GM12878 (cell line): Measurements from ENCODE around the gene RASSF10. TPM values are rescaled to one million over a fixed set of nuclear protein-coding genes. Genes with fewer than 3 reads are reported as not detected.
"Not testable (repeated sequence)": the region's sequence is repeated elsewhere in the genome, so short reads cannot be mapped to it uniquely, and the experiment has no call there.

Source experiments
- ATAC-seq: fragments of 200-7000 bp; cut with Tn5 transposase; 3 replicates; pipeline ENCODE4 v1.9.1; 2020; ENCODE audit warnings: mild to moderate bottlenecking, moderate library complexity
- BruUV-seq: library from RNA; stranded (reverse); fragments of 400-500 nt; replicated peaks from 2 replicates; lab custom pipeline; 2021; lab: Mats Ljungman, UMichigan
- CTCF ChIA-PET: fragments of 300-600 bp; sonication (Branson Sonifier 250); formaldehyde crosslinking; extraction: SDS; loops from one replicate; lab custom pipeline; 2021; ENCODE audit warnings: inconsistent platforms; lab: Yijun Ruan, JAX
- POLR2A ChIA-PET: fragments of 350-600 bp; formaldehyde crosslinking; extraction: SDS; loops from one replicate; lab custom pipeline; 2021; ENCODE audit warnings: inconsistent platforms; lab: Charles Lee
- RAD21 ChIA-PET: fragments of 300-600 bp; sonication (Branson Sonifier 250); formaldehyde crosslinking; loops from one replicate; lab custom pipeline; 2023; ENCODE audit warnings: antibody characterized with exemption; ENCODE audit not compliant: unreplicated experiment; lab: Charles Lee
- SMC1A ChIA-PET: fragments of 300-600 bp; sonication (Branson Sonifier 250); formaldehyde crosslinking; loops from one replicate; lab custom pipeline; 2023; ENCODE audit not compliant: unreplicated experiment, uncharacterized antibody; lab: Charles Lee
- DNase-seq: peaks from one replicate; pipeline ENCODE4 v3.0.0-alpha.2; 2011; ENCODE audit warnings: low read depth, low spot score
- FAIRE-seq: peaks from 3 replicates; lab custom pipeline; 2011; peaks lifted over from hg19 to GRCh38; lab: Jason Lieb, UNC
- H2AFZ ChIP-seq: 2 replicates; pipeline ENCODE4 v1.6.0; 2011; ENCODE audit warnings: low read depth, low read length, control low read depth; ENCODE audit not compliant: control insufficient read depth
- H3K27ac ChIP-seq: 2 replicates; pipeline ENCODE4 v1.5.1; 2011; ENCODE audit warnings: control low read depth; ENCODE audit not compliant: control insufficient read depth, insufficient read depth
- H3K27me3 ChIP-seq, 2 experiments: replicated peaks in 1 of 2; 2 replicates each; pipeline versions ENCODE4 v1.6.0 to v1.6.1; 2011; ENCODE audit warnings: low read length in 1 of 2; ENCODE audit not compliant: control insufficient read depth in 2 of 2, insufficient read depth in 2 of 2
- H3K36me3 ChIP-seq, 2 experiments: 2 replicates each; pipeline ENCODE4 v1.5.1; 2011; ENCODE audit warnings: low read length in 1 of 2; ENCODE audit not compliant: control insufficient read depth in 2 of 2, insufficient read depth in 2 of 2
- H3K4me1 ChIP-seq: 2 replicates; pipeline ENCODE4 v1.6.1; 2011; ENCODE audit warnings: mild to moderate bottlenecking, low read length, moderate library complexity, mixed read lengths; ENCODE audit not compliant: control insufficient read depth, insufficient read depth
- H3K4me2 ChIP-seq: 2 replicates; pipeline ENCODE4 v1.6.0; 2011; ENCODE audit warnings: control low read depth; ENCODE audit not compliant: control insufficient read depth, insufficient read depth
- H3K4me3 ChIP-seq: fragments of 200-600 bp; sonication (generic); 2 replicates; pipeline ENCODE4 v1.5.1; 2016
- H3K79me2 ChIP-seq: 2 replicates; pipeline ENCODE4 v1.6.0; 2011; ENCODE audit warnings: low read length; ENCODE audit not compliant: control insufficient read depth, insufficient read depth
- H3K9ac ChIP-seq: 2 replicates; pipeline ENCODE4 v1.8.0; 2011; ENCODE audit warnings: low read length, control low read depth, mixed read lengths; ENCODE audit not compliant: control insufficient read depth, insufficient read depth
- H3K9me3 ChIP-seq: replicated peaks from 3 replicates; pipeline ENCODE4 v1.5.1; 2011; ENCODE audit warnings: mild to moderate bottlenecking, low read length; ENCODE audit not compliant: control insufficient read depth, insufficient read depth
- H4K20me1 ChIP-seq: 2 replicates; pipeline ENCODE4 v1.6.0; 2011; ENCODE audit not compliant: control insufficient read depth, insufficient read depth
- ASH2L ChIP-seq: fragments of 300-600, 200-600 bp; sonication (generic); IDR thresholded peaks from 2 replicates; pipeline ENCODE4 v1.6.1; 2017; ENCODE audit warnings: low read depth, mild to moderate bottlenecking, borderline replicate concordance
- BHLHE40 ChIP-seq, 2 experiments: fragments of 450-650 bp in 1 of 2; IDR thresholded peaks; 2 replicates each; pipeline ENCODE4 v1.6.1; 2011 to 2017; ENCODE audit warnings: low read depth in 2 of 2, borderline replicate concordance in 1 of 2, improper control_type of control experiment in 1 of 2, low read length in 1 of 2, mild to moderate bottlenecking in 1 of 2
- CEBPB ChIP-seq, 2 experiments: fragments of 150-350 bp in 1 of 2; IDR thresholded peaks; 2 replicates each; pipeline ENCODE4 v1.6.1; 2012 to 2014; ENCODE audit warnings: low read depth in 2 of 2, low read length in 2 of 2, borderline replicate concordance in 1 of 2, inconsistent platforms in 1 of 2
- EGR1 ChIP-seq, 2 experiments: IDR thresholded peaks; 1 replicate in 1 of 2; 2 replicates in 1 of 2; pipeline ENCODE4 v1.6.1; 2011 to 2012; ENCODE audit warnings: low read depth in 2 of 2, low read length in 2 of 2, borderline replicate concordance in 1 of 2, mild to moderate bottlenecking in 1 of 2, moderate library complexity in 1 of 2
- HDAC6 ChIP-seq: fragments of 200-600 bp; sonication (generic); IDR thresholded peaks from one replicate; pipeline ENCODE4 v1.8.0; 2017; ENCODE audit warnings: antibody characterized with exemption; ENCODE audit not compliant: unreplicated experiment
- JUNB ChIP-seq: IDR thresholded peaks from 2 replicates; pipeline ENCODE4 v1.6.1; 2016; ENCODE audit warnings: antibody characterized with exemption, mild to moderate bottlenecking
- KLF5 ChIP-seq: fragments of 450-650 bp; IDR thresholded peaks from 2 replicates; pipeline ENCODE4 v1.6.1; 2014; ENCODE audit warnings: mild to moderate bottlenecking; ENCODE audit not compliant: partially characterized antibody
- NFYA ChIP-seq: IDR thresholded peaks from 2 replicates; pipeline ENCODE4 v1.6.1; 2011; ENCODE audit warnings: low read depth, mild to moderate bottlenecking, low read length, improper control_type of control experiment, borderline replicate concordance
- NR2C2 ChIP-seq: IDR thresholded peaks from 2 replicates; pipeline ENCODE4 v1.6.1; 2011; ENCODE audit warnings: borderline replicate concordance, low read depth; ENCODE audit not compliant: control insufficient read depth, insufficient read length
- NR2F1 ChIP-seq: fragments of 450-650 bp; conservative IDR thresholded peaks from 2 replicates; pipeline ENCODE4 v1.6.1; 2017; ENCODE audit warnings: mild to moderate bottlenecking
- RAD21 ChIP-seq: IDR thresholded peaks from 2 replicates; pipeline ENCODE4 v1.6.1; 2011; ENCODE audit warnings: mild to moderate bottlenecking, low read depth, low read length, moderate library complexity; ENCODE audit not compliant: insufficient read depth
- RFX5 ChIP-seq: IDR thresholded peaks from 2 replicates; pipeline ENCODE4 v1.6.1; 2011; ENCODE audit warnings: low read depth, low read length, improper control_type of control experiment
- WRNIP1 ChIP-seq: IDR thresholded peaks from 2 replicates; pipeline ENCODE4 v1.6.1; 2011; ENCODE audit warnings: low read depth, low read length, improper control_type of control experiment, borderline replicate concordance
- ZBTB33 ChIP-seq: fragments of 450-650 bp; IDR thresholded peaks from 2 replicates; pipeline ENCODE4 v1.6.1; 2017; ENCODE audit warnings: mild to moderate bottlenecking
- WGBS: methylation state at CpG from one replicate; pipeline ENCODE4 v1.1.6; 2016; ENCODE audit warnings: low lambda C conversion rate; ENCODE audit not compliant: insufficient replicate concordance, insufficient coverage; ENCODE audit errors: missing lambda C conversion rate; 5-methylcytosine and 5-hydroxymethylcytosine counted together
- in situ Hi-C: fragments of 300-500 bp; cut with MboI; formaldehyde crosslinking; loops from 9 replicates; pipeline ENCODE4 v1.14.3; 2018; ENCODE audit warnings: mixed read lengths
- intact Hi-C: fragments of 100-400 bp; cut with micrococcal nuclease; formaldehyde crosslinking; loops from one replicate; pipeline ENCODE4 v1.14.2; 2022; ENCODE audit not compliant: unreplicated experiment
- polyA plus RNA-seq, 11 experiments: library from polyadenylated mRNA; depleted of rRNA in 4 of 11; unstranded in 6 of 11; stranded (reverse) in 5 of 11; fragments of >200 nt; fragmentation: Nextera tagmentation in 4 of 11; fragmentation: Illumina TruSeq in 1 of 11; extraction: Ambion mirVana in 4 of 11; extraction: Trizol in 1 of 11; gene quantifications; 1 replicate in 1 of 11; 2 replicates in 10 of 11; pipeline versions ENCODE4 v1.2.1 to v1.2.3, GENCODE V29; 2011 to 2016; ENCODE audit warnings: inconsistent platforms in 2 of 11, missing spikeins in 2 of 11, low read depth in 1 of 11
- total RNA-seq, 4 experiments: library from RNA; depleted of rRNA in 3 of 4; stranded (reverse); fragments of >200 nt in 3 of 4; fragmentation: Illumina TruSeq in 1 of 4; extraction: Trizol in 1 of 4; gene quantifications; 2 replicates each; pipeline versions ENCODE4 v1.2.1 to v1.2.3, GENCODE V29; 2013 to 2021

Gene RASSF10
- total and polyA plus RNA-seq, 10 of the 15 experiments (the other 5 are each of a cell fraction or from before 2014, with no cell fraction given) = 0.03 to 0.23 (median 0.09) TPM; not detected in 6

GRCh38 chr11:13045089-13045488 is 36.0 kb downstream of the RASSF10 start:
- CTCF ChIA-PET = interaction anchor here (1.5 kb wide), 1 partner anchor 11 kb away, joined by 4 read pairs; no protein-coding TSS in a partner anchor
- DNase-seq, H4K20me1 ChIP-seq, H3K79me2 ChIP-seq, intact Hi-C loops, H3K27ac ChIP-seq, H3K9me3 ChIP-seq: not testable (repeated sequence)
- TF ChIP-seq BHLHE40 (IDR thresholded peaks at IDR 0.05; ENCODE audit: borderline replicate concordance in 1 of 2, low read depth in 2 of 2, low read length in 1 of 2) (peak in 1 of 2 experiments; percentile 70; a peak in 1 of 4 replicates), NR2F1 (peak; percentile 83), ZBTB33 (peak; percentile 73; the same call in 1 of the 2 replicates)
- TF ChIP-seq, all 136 proteins: peak for 3; not testable (repeated sequence) for 133
- H2AFZ ChIP-seq, H3K4me3 ChIP-seq, H3K27me3 ChIP-seq, FAIRE-seq, H3K9ac ChIP-seq, in situ Hi-C loops, H3K4me2 ChIP-seq, H3K36me3 ChIP-seq, H3K4me1 ChIP-seq, POLR2A ChIA-PET, BruUV-seq: not testable (repeated sequence)
- ChIA-PET RAD21 (interaction anchor here (1.0 to 1.2 kb wide), 2 partner anchors 69 to 165 kb away, joined by 3 to 4 read pairs; no protein-coding TSS in a partner anchor), SMC1A (interaction anchor here (0.8 to 1.6 kb wide), 4 partner anchors 9 to 107 kb away, joined by 3 to 5 read pairs (median 4); no protein-coding TSS in a partner anchor)
- ATAC-seq = peak; percentile 50
- 7% methylated on average over 8 of the region's 8 CpGs for WGBS

GRCh38 chr11:13045734-13046133 is 36.6 kb downstream of the RASSF10 start:
- no peaks in the 10 kb centered on the region for H3K9me3 ChIP-seq
- no TSS peak for BruUV-seq
- SMC1A ChIA-PET = interaction anchor here (0.6 to 1.6 kb wide), 13 partner anchors 8 to 144 kb away, joined by 3 to 5 read pairs (median 3); no protein-coding TSS in a partner anchor
- no peaks in the 10 kb centered on the region for H3K4me1 ChIP-seq
- H3K27me3 ChIP-seq = no peaks in the 10 kb centered on the region
- FAIRE-seq (no peak), DNase-seq (no peak), ATAC-seq (no peak)
- in situ Hi-C loops = no loop called here
- CTCF ChIA-PET = interaction anchor here (0.9 to 1.9 kb wide), 5 partner anchors 12 to 106 kb away, joined by 3 to 6 read pairs (median 4); no protein-coding TSS in a partner anchor
- no peak overlapping the region for H3K4me2 ChIP-seq
- no peaks in the 10 kb centered on the region for H3K79me2 ChIP-seq
- H3K27ac ChIP-seq = no peak overlapping the region
- H2AFZ ChIP-seq = no peak overlapping the region
- H3K9ac ChIP-seq = no peak overlapping the region
- WGBS = 38% methylated on average over 5 of the region's 5 CpGs
- TF ChIP-seq WRNIP1 = no peak
- no peak for TF ChIP-seq KLF5
- no peak for TF ChIP-seq JUNB
- TF ChIP-seq RFX5 = no peak
- no peak for TF ChIP-seq NR2C2
- TF ChIP-seq RAD21 = no peak
- no peak for TF ChIP-seq EGR1 (IDR thresholded peaks at IDR 0.05; ENCODE audit: borderline replicate concordance in 1 of 2, low read depth in 2 of 2, low read length in 2 of 2)
- TF ChIP-seq ASH2L = no peak
- no peak for TF ChIP-seq NFYA
- no peak for TF ChIP-seq BHLHE40 (IDR thresholded peaks at IDR 0.05; ENCODE audit: borderline replicate concordance in 1 of 2, low read depth in 2 of 2, low read length in 1 of 2)
- no peak for TF ChIP-seq CEBPB (IDR thresholded peaks at IDR 0.05; ENCODE audit: borderline replicate concordance in 1 of 2, low read depth in 2 of 2, low read length in 2 of 2)
- no peak for TF ChIP-seq HDAC6
- RAD21 ChIA-PET = interaction anchor here (0.6 to 1.6 kb wide), 7 partner anchors 9 to 164 kb away, joined by 3 to 5 read pairs (median 3); no protein-coding TSS in a partner anchor
- no peaks in the 10 kb centered on the region for H3K36me3 ChIP-seq
- no peak overlapping the region for H3K4me3 ChIP-seq
- intact Hi-C loops = no loop called here
- POLR2A ChIA-PET = no interaction called here
- H4K20me1 ChIP-seq = no peaks in the 10 kb centered on the region
